GM18909 (cell line): Measurements from ENCODE around the gene TCF25.
"Not testable (repeated sequence)": the region's sequence is repeated elsewhere in the genome, so short reads cannot be mapped to it uniquely, and the experiment has no call there.

ENCODE experiments used
- ATAC-seq: cut with Tn5 transposase; IDR thresholded peaks from one replicate; pipeline ENCODE4 v1.9.1; 2021; ENCODE audit warnings: mild to moderate bottlenecking; ENCODE audit not compliant: unreplicated experiment, poor library complexity

TCF25 gene, protein sequence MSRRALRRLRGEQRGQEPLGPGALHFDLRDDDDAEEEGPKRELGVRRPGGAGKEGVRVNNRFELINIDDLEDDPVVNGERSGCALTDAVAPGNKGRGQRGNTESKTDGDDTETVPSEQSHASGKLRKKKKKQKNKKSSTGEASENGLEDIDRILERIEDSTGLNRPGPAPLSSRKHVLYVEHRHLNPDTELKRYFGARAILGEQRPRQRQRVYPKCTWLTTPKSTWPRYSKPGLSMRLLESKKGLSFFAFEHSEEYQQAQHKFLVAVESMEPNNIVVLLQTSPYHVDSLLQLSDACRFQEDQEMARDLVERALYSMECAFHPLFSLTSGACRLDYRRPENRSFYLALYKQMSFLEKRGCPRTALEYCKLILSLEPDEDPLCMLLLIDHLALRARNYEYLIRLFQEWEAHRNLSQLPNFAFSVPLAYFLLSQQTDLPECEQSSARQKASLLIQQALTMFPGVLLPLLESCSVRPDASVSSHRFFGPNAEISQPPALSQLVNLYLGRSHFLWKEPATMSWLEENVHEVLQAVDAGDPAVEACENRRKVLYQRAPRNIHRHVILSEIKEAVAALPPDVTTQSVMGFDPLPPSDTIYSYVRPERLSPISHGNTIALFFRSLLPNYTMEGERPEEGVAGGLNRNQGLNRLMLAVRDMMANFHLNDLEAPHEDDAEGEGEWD

DNA sequence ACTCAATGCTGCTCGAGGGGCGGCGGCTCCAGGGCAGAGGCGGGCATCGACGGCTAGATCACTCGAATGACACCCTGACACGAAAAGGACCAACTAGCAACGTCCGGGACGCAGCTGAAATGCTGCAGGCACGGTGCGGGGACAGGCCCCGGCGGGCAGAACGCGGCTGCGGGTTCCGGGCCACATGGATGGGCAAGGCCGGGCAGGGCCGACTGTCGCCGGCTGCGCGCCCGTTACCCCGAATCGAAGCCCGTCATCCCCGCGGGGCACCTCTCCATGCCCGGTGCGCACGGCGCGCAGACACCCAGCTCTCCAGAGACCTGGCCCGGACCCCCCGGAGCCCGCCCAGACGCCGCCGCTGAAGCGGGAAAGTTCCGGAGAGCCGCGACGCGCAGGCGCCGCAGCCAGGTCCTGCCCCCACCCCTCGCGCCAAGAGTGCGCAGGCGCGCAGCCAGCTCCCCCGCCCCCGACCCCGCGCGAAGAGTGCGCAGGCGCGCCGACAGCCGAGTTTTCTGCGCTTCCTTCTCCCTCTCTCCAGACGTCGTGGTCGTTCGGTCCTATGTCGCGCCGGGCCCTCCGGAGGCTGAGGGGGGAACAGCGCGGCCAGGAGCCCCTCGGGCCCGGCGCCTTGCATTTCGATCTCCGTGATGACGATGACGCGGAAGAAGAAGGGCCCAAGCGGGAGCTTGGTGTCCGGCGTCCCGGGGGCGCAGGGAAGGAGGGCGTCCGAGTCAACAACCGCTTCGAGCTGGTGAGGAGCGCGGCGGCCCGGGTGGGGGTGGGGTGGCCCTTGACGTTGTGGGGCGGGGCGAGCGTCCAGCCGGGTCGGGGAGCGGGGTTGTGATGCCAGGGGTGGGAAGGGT is at the start of gene TCF25:
Gene TCF25 (plus strand): TSS at position 484 of the 863 bp plus-strand sequence. CDS start 76 bp downstream, at position 560.
- ATAC-seq: peak; percentile 42

DNA sequence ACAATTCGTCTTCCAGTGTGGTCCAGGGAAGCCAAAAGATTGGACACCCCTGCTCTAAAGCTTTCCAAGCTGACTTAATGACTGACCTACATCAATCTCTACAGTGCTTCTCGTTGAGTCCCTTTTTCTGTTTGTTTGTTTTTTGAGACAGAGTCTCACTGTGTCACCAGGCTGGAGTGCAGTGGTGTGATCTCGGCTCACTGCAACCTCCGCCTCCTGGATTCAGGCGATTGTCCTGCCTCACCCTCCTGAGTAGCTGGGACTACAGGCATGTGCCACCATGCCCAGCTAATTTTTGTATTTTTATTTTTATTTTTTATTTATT is 49.6 kb upstream of the TCF25 start:
- ATAC-seq: not testable (repeated sequence)

DNA sequence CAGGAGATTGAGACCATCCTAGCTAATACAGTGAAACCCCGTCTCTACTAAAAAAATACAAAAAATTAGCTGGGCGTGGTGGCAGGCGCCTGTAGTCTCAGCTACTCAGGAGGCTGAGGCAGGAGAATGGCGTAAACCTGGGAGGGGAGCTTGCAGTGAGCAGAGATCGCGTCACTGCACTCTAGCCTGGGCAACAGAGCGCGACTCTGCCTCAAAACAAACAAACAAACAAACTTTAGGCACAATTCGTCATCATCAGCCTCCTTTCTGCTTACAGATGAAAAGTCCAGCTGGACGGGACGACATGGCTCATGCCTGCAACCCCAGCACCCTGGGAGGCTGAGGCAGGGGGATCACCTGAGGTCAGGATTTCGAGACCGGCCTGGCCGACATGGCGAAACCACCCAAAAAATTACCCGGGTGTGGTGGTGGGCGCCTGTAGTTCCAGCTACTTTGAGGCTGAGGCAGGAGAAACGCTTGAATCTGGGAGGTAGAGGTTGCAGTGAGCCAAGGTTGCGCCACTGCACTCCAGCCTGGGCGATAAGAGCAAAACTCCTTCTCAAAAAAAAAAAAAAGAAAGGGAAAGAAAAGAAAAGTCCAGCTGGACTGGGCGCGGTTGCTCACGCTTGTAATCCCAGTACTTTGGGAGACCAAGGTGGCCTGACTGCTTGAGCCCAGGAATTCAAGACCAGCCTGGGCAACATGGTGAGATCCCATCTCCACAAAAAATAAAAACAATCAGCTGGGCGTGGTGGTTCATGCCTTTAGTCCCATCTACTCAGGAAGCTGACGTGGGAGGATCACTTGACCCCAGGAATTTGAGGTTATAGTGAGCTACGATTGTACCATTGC is 46.6 kb upstream of the TCF25 start:
- ATAC-seq: no peak

DNA sequence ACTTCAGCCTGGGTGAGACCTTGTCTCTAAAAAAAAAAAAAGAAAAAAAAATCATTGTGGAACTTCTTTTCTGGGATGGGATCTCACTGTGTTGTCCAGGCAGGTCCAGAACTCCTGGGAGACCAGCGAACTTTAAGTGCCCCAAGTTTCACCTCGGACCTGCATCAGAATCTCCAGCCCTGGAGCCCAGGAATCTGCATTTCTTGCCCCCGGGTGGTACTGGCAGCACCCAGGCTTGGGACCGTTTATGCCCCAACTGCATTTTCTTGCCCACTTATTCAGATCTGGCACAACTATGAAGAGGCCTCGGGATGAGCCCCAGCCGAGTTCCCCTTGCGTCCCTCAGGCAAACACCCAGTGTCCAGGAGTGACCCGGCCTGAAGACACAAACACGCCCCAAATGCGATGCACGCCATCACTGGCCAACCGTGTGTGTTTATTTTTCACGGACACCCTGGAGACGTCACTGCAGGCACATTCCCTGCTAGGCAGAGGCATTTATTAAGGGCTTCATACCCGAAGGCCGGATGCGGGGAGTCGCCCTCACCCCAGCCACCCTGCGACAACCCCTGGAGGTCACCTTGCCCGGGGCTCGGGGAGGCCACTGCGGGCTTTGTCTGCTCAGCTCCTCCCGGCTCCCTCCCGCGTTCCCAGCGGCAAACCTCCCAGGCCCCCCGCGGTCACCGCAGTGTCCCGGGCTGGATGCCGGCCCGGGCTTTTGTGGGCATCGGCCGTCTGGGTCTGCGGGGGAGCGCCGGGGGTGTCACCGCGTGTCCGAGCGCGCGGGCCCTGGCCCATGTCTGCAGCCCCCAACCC is 45.8 kb upstream of the TCF25 start:
- ATAC-seq: no peak

DNA sequence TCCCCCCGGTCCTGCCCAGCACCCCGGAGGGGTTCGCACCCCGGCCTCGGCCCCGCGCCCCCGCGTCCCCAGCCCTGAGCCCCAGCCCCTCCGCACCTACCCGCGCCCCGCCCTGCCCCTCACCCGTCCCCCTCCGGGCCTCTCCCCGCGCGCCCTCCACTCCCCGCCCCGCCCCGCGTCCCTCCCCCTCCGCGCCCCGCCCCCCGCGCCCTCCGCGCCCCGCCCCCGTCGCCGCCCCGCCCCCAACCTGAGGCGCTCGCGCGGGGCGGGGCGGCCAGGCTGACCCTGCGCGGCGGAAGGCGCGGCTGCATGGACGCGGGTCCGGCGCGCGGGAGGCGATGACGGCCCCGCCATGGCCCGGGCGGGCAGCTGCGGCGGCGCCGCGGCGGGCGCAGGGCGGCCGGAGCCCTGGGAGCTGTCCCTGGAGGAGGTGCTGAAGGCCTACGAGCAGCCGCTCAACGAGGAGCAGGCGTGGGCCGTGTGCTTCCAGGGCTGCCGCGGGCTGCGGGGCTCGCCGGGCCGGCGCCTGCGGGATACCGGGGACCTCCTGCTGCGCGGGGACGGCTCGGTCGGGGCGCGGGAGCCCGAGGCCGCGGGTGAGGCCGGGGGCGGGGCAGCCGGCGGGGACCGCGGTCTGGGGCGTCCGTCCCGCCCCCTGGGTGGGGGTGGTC is 45.1 kb upstream of the TCF25 start, which contains the start of gene SPIRE2:
Gene SPIRE2 (plus strand): TSS at position 277 of the 671 bp plus-strand sequence. CDS start 76 bp downstream, at position 353.
- peak; percentile 42 for ATAC-seq

DNA sequence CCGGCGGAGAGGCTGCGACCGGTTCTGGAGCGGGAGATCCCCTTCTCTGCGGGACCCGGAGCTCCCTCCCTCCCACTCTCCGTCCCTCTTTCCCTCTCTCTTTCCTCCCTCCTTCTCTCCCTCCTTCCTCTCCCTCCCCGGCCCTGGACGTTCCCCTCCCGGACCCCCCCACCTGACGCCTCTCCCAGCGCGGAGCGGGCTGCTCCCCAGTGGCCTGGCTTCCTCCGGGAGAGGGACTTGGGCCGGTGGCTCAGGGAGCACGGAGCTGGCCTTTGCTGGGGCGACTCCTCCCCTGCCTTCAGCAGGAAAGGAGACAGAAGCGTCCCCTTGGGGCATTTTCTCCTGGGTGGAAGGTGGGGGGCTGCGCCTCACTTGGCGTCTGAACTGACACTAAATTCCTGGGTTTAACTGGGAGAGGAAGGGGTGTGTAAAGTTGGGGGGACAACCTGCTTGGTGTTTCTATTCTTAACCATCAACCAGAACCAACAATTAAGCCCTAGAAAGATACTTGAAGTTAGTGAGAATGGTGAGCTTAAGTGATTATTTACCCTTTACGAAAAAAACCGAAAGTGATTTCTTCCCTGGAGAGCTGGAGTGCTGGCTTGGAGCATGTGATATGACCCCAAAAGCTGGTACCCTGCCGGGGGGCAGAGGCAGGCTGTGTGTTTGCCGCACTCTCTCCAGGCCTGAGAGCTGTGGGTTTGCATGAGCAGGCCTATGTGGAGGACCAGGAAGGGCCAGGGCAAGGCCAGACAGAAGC is 44.3 kb upstream of the TCF25 start:
- ATAC-seq: no peak

DNA sequence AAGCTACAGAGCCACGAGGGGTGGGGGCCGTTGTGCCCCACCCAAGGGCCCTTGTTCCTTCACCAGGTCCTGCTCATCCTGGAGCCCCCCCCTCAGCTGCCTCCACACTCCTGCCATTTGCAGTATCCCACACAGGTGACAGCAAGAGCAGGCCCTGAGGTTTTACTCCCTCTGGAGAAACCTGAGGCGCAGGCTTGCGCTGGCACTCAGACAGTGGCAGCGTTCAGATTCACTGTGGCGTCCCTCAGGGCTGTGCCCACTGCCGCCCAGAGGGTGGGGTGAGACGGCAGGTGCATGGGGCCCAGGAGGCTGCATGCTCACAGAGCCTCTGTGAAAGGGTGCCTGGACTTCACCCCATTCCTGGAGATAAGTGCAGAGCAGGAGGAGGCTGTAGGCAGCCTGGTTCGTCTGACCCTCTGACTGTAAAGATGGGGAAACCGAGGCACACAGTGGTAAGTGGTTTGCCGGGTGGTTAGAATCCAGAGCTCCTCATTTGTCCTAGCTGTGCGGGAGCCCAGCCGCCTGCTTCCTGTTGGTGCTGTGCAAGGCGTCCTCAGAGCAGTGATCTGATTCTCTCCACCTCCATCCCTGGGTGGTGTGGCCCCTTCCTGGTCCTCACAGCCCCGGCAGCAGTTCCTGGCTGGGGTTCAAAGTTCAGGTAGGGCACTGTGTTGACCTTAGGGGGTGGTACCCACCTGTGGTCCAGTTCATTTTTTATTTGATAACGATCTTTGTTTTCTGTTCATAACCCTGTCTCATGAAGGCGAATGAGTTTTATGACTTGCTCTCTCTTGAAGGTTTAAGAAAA is 43.6 kb upstream of the TCF25 start:
- no peak for ATAC-seq

DNA sequence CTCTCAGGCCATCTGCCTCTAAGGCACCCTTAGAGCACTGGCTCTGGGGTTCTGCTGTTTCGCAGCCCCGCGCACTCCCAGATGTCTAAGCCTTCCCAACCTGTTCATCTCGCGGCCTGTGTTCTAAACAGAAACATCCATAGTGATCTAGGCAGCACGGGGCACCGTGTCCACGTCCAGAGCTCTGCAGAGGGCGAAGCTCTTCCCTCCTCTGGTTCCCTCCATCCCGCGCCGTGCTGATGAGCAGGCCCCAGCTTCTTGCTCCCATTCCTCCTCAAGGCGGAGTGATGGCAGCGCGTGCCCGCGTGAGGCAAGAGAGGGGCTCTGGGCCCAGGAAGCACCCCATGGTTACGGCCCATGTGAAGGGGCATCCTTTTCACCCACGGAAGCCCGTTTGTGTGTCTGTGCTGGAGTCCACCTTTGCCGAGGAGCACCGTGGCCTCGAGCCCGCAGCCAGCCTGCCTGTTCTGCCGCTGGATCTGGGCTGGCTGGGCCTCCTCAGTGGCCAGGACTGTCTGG is 41.5 kb upstream of the TCF25 start:
- no peak for ATAC-seq

DNA sequence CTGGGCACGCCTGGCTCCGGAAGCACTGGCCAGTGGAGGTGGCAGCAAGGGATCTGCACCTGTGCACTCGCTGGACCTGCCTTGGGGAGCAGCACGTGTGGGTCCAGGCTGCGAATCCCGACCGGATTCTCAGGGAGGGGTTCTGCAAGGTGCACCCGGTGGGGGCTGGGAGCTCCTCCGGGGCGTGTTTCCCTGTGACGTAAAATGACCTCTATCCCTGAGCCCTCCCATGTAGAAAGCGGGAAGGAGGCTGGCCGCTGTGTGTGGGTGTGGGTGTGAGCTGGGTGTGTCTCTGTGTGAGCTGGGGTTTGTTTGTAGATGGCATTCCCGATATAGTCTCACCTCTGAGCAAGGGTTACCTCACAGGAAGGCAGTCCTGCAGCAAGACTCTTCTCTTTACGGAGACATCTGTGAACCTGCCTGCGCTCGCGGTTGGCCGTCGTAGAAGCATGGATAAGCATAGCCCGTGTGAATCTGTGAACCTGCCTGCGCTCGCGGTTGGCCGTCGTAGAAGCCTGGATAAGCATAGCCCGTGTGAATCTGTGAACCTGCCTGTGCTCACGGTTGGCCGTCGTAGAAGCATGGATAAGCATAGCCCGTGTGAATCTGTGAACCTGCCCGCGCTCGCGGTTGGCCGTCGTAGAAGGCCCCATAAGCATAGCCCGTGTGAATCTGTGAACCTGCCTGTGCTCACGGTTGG is 39.6 kb upstream of the TCF25 start:
- not testable (repeated sequence) for ATAC-seq

DNA sequence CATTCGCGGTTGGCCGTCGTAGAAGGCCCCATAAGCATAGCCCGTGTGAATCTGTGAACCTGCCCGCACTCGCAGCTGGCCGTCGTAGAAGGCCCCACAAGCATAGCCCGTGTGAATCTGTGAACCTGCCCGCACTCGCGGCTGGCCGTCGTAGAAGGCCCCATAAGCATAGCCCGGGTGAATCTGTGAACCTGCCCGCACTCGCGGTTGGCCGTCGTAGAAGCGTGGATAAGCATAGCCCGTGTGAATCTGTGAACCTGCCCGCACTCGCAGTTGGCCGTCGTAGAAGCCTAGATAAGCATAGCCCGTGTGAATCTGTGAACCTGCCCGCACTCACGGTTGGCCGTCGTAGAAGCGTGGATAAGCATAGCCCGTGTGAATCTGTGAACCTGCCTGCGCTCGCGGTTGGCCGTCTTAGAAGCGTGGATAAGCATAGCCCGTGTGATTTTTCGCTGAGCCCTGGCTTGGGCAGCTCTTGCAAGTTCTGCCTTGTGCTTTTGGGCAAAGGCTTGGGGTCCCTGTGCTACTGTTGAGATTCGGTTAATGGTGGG is 38.5 kb upstream of the TCF25 start:
- ATAC-seq: not testable (repeated sequence)

DNA sequence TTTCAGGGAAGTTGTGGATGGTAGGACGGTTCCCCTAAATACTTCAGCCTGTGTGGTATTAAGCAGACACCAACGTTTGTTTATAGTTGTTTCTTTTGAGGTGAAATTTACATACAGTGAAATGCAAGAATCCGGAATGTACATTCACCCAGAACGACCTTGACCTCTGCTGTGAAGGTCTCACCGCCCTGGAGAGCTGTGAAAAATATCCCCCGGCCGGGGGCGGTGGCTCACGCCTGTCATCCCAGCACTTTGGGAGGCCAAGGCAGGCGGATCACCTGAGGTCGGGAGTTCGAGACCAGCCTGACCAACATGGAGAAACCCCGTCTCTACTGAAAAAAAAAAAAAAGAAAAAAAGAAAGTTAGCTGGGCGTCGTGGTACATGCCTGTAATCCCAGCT is 36.9 kb upstream of the TCF25 start:
- ATAC-seq: not testable (repeated sequence)

DNA sequence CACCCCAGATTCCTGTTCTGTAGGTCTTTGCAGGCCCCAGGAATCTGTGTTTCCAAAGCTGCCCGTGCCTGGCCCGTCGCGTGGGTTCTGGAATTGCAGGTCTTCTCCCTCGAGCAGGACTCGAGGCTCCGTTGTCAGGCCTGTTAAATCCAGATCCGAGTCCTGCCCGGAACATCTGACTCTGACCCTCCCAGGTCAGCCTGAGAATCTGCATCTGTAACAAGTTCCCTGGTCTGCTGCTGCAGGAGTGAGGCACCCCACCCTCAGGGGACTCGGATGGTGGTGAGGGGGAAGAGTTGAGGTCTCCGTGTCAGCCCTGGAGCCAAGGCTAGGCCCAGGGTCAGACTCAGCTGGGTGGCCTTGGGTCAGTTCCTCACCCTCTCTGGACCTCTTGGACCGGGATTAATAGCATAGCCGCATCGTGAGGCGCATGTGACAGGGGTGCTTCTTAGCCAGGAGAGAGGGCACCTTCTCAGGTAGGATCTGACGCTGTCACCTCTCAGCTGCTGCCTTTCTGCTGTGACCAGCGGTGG is 36.3 kb upstream of the TCF25 start:
- ATAC-seq: no peak

DNA sequence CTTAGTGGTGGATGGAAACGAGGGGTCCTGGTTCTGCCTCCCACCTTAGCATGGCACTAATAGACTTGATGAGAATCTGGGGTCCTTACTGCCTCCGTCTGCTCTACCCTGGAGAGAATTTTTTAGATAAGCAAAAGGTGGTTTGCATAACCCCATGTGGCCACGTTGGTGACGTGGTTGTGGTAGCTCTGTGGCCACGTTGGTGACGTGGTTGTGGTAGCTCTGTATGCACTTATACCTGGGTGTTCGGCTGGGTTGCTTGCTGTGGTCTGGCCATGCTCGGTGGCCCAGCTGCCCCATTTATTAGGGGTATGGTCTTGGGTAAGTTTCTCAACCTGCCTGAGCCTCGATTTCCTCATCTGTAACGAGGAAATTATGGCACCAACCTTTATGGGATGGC is 32.1 kb upstream of the TCF25 start:
- ATAC-seq: no peak

DNA sequence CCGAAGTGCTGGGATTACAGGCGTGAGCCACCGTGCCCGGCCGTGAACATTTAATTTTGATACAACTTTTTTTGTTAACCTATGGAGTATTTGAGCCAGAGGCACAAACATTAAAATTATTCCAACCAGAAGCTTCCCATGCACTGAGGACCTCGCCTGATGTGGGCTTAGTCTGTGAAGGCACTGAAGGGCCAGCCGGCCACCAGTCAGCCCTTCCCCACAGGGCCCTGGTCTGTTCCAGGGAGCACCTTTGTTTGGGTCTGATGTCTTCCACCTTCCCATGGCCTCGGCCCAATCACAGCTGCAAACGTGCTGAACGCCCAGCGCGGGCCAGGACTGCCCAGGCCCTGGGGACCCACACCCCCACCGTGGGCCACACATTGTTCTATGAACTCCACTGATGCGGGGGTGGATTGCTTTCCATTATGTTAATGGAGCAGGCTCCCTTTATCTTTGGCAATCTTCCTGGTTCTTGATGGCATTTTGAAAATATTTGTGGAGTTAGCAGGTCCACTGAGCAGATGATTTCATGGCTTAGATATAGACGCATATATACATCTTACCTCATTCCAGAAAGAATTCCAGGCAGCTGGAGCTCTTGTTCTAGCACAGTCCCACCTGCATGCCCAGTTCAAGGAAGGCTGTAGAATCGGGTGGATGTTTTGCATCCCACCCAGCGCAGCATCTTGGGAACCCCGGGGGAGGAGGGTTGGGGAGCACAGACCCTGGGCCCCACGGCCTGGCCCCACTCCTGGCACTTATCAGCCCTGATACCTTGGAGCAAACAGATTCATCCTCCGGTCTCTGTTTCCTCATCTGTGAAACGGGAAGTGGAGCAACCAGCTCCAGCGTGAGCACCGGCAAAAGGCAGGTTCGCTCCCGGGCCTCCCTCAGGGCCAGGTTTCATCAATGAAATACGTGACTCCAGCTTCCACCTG is 30.7 kb upstream of the TCF25 start:
- no peak for ATAC-seq
